ENCODE data around the gene IL17RE. TPM values are rescaled to one million over a fixed set of nuclear protein-coding genes. Genes with fewer than 3 reads are reported as not detected.
"Not testable (repeated sequence)": the region's sequence is repeated elsewhere in the genome, so short reads cannot be mapped to it uniquely, and the experiment has no call there.

Gene IL17RE
- total RNA-seq, 2 experiments from 2014 or later = 1.2 to 1.7 TPM

- TF ChIP-seq CTCF (IDR thresholded peaks at IDR 0.05) = no peak
- no peak for DNase-seq
- intact Hi-C loops (cut with micrococcal nuclease) = no loop called here
- H3K4me1 Mint-ChIP-seq (ENCODE audit: low read depth) = no peaks in the 10 kb centered on the region
- ChIA-PET CTCF (no interaction called here), POLR2A (no interaction called here)
- ATAC-seq = no peak
- no peak overlapping the region for H3K4me3 Mint-ChIP-seq
- no peaks in the 10 kb centered on the region for H3K36me3 Mint-ChIP-seq (ENCODE audit: low read depth)
- H3K9me3 Mint-ChIP-seq = no peaks in the 10 kb centered on the region
- no peak overlapping the region for H3K27ac Mint-ChIP-seq
- peaks cover 7% of the 10 kb centered on the region for H3K27me3 Mint-ChIP-seq
Observed at GRCh38 chr3:9861626-9862130, 41.0 kb upstream of the IL17RE start.

DNA sequence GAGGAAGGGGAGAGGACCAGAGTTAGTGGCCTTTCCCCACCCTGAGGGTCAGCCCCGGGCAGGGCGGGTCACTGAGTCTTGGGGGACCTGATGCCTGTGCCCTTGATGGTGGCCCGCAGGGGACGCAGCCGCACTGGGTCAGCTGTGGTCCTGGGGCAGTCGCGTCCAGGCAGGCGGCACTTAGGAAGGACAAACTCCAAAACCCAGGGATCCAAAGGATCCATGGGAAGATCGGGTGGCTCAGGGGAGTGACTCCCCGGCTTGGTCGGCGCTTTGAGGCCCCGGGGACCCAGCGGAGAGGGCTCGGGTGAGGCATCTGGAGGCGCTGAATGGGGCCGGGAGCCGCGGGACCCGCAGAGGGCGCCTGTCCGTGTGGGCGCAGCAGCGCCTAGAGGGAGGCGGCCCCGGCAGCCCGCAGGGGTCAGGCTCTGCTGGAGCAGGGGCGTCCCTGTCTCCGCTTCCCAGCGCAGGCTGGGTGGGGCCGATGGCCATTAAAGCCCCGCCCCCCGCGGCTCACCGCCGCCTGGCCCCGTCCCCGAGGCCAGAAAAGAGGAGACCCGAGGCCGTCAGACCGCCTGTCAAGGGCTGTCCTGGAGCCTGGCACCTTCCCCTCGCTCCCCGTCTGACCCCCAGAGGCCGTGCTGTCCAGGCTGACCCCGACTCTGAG lies 40.1 kb upstream of the IL17RE start:
- Mint-ChIP-seq H3K36me3 (ENCODE audit: low read depth) (no peaks in the 10 kb centered on the region), H3K4me3 (no peak overlapping the region), H3K9me3 (no peaks in the 10 kb centered on the region), H3K4me1 (ENCODE audit: low read depth) (no peaks in the 10 kb centered on the region), H3K27me3 (peaks cover 7% of the 10 kb centered on the region), H3K27ac (no peak overlapping the region)
- intact Hi-C loops (cut with micrococcal nuclease) = no loop called here
- ChIA-PET CTCF (no interaction called here), POLR2A (no interaction called here)
- ATAC-seq = peak; percentile 90
- TF ChIP-seq CTCF (IDR thresholded peaks at IDR 0.05) = peak; percentile 39
- DNase-seq = peak; percentile 46

- CTCF ChIA-PET = interaction anchor here (1.3 kb wide), 1 partner anchor 71 kb away, joined by 3 read pairs; the partner anchor contains the start of gene CRELD1
- DNase-seq = no peak
- Mint-ChIP-seq H3K27ac (no peak overlapping the region), H3K27me3 (peaks cover 7% of the 10 kb centered on the region), H3K36me3 (ENCODE audit: low read depth) (no peaks in the 10 kb centered on the region), H3K9me3 (no peaks in the 10 kb centered on the region), H3K4me3 (no peak overlapping the region), H3K4me1 (ENCODE audit: low read depth) (no peaks in the 10 kb centered on the region)
- no peak for TF ChIP-seq CTCF (IDR thresholded peaks at IDR 0.05)
- peak; percentile 6 for ATAC-seq
- POLR2A ChIA-PET = no interaction called here
- intact Hi-C loops (cut with micrococcal nuclease) = no loop called here
Observed at GRCh38 chr3:9863058-9863772, 39.4 kb upstream of the IL17RE start.

DNA sequence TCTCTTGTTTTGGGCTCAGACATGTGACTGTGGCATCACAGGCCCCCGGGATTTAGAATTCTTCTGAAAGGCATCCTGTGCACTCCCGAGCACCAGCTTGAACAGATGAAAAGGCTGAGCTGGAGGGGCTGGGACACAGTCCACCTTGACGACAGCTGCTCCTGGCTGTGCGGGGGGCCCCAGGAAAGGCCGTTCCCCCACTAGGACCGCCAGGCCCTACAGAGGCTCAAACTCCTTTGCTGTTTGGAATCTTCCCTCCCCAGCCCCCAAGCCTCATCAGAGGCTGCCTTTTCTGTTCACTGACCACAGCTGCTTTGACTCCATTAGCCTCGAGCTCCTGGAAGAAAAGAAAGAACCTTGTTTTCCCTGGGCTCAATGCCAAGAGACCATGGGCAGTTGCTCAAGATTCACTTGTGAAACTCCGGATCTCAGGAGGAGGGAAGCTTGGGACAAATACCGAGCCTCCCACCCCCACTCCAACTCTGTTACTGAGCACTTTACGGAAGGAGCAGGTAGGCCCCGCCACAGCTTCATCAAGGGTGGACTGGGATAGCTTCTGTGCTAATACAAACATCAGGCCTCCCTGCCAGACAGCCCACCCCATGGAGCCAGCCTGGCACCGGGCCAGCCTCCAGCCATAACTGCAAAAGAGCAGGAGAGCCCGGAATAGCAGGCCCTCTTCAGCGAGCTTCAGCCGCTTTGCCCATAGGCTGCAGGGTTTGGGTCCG lies 38.3 kb upstream of the IL17RE start:
- ATAC-seq (no peak), DNase-seq (no peak)
- intact Hi-C loops (cut with micrococcal nuclease) = no loop called here
- H3K4me1 Mint-ChIP-seq (ENCODE audit: low read depth) = no peaks in the 10 kb centered on the region
- ChIA-PET CTCF (interaction anchor here (0.9 to 1.4 kb wide), 4 partner anchors 65 to 82 kb away, joined by 3 read pairs; partner anchors contain the start of gene CRELD1), POLR2A (no interaction called here)
- peaks cover 7% of the 10 kb centered on the region for H3K27me3 Mint-ChIP-seq
- H3K9me3 Mint-ChIP-seq = no peaks in the 10 kb centered on the region
- H3K4me3 Mint-ChIP-seq = no peak overlapping the region
- no peak overlapping the region for H3K27ac Mint-ChIP-seq
- no peaks in the 10 kb centered on the region for H3K36me3 Mint-ChIP-seq (ENCODE audit: low read depth)
- TF ChIP-seq CTCF (IDR thresholded peaks at IDR 0.05) = no peak

DNA sequence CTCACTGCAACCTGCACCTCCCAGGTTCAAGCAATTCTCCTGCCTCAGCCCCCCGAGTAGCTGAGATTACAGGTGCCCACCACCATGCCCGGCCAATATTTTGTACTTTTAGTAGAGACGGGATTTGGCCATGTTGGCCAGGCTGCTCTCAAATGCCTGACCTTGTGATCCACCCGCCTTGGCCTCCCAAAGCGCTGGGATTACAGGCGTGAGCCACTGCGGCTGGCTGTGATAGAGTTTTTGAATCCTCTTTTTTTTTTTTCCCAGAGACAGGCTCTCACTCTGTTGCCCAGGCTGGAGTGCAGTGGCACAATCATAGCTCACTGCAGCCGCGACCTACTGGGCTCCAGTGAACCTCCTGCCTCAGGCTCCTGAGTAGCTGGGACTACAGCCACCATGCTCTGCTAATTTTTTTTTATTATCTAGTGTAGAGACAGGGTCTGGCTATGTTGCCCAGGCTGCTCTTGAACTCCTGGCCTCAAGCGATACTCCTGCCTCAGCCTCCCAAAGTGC lies 37.5 kb upstream of the IL17RE start:
- H3K4me3 Mint-ChIP-seq; POLR2A ChIA-PET; H3K27me3 Mint-ChIP-seq; H3K4me1 Mint-ChIP-seq (ENCODE audit: low read depth); DNase-seq; ATAC-seq; H3K9me3 Mint-ChIP-seq; H3K27ac Mint-ChIP-seq; intact Hi-C loops (cut with micrococcal nuclease); H3K36me3 Mint-ChIP-seq (ENCODE audit: low read depth): not testable (repeated sequence)
- CTCF ChIA-PET = interaction anchor here (1.1 to 1.4 kb wide), 2 partner anchors 56 to 64 kb away, joined by 3 read pairs; no protein-coding TSS in a partner anchor

All from activated CD8-positive, alpha-beta T cell treated with anti-CD3 and anti-CD28 coated beads for 36 hours (primary cell).